GM12891 (cell line): ENCODE measurements around the gene UBE4A.

ENCODE experiments used
- DNase-seq: peaks from one replicate; pipeline ENCODE4 v3.0.0; 2011; ENCODE audit warnings: low spot score; ENCODE audit not compliant: insufficient read length
- FAIRE-seq: peaks from 2 replicates; lab custom pipeline; 2011; peaks lifted over from hg19 to GRCh38; lab: Jason Lieb, UNC
- PAX5 ChIP-seq: IDR thresholded peaks from 2 replicates; pipeline ENCODE4 v1.6.1; 2011; ENCODE audit warnings: low read length, moderate library complexity, mild to moderate bottlenecking; ENCODE audit not compliant: insufficient read depth, severe bottlenecking
- POLR2A ChIP-seq: IDR thresholded peaks from 2 replicates; pipeline ENCODE4 v1.6.1; 2011; ENCODE audit warnings: low read depth, low read length, control low read depth
- POLR2AphosphoS5 ChIP-seq: IDR thresholded peaks from 2 replicates; pipeline ENCODE4 v1.6.1; 2011; ENCODE audit warnings: low read depth, low read length, control low read depth
- POU2F2 ChIP-seq: IDR thresholded peaks from 2 replicates; pipeline ENCODE4 v1.6.1; 2011; ENCODE audit warnings: low read depth, mild to moderate bottlenecking, control low read depth, low read length, moderate library complexity
- SPI1 ChIP-seq: IDR thresholded peaks from 2 replicates; pipeline ENCODE4 v1.6.1; 2011; ENCODE audit warnings: low read depth, low read length, control low read depth
- TAF1 ChIP-seq: IDR thresholded peaks from 2 replicates; pipeline ENCODE4 v1.6.1; 2011; ENCODE audit warnings: low read depth, low read length, control low read depth

The UBE4A gene

GRCh38 chr11:118418766-118419165, 59.4 kb downstream of the UBE4A start:
- no peak for DNase-seq
- FAIRE-seq: no peak
- TF ChIP-seq SPI1 (no peak), TAF1 (no peak), PAX5 (no peak), POLR2A (no peak), POLR2AphosphoS5 (no peak), POU2F2 (no peak)

GRCh38 chr11:118427707-118428106, 68.3 kb downstream of the UBE4A start:
- DNase-seq (no peak), FAIRE-seq (no peak)
- TF ChIP-seq PAX5 (no peak), POLR2A (no peak), POU2F2 (no peak), SPI1 (no peak), POLR2AphosphoS5 (no peak), TAF1 (no peak)

- TF ChIP-seq TAF1 (no peak), POLR2A (no peak), SPI1 (no peak), PAX5 (no peak), POLR2AphosphoS5 (no peak), POU2F2 (no peak)
- DNase-seq (no peak), FAIRE-seq (no peak)
Measured at GRCh38 chr11:118430956-118431355, 71.6 kb downstream of the UBE4A start.

- TF ChIP-seq SPI1: no peak
- no peak for TF ChIP-seq TAF1
- no peak for TF ChIP-seq PAX5
- no peak for TF ChIP-seq POLR2A
- TF ChIP-seq POLR2AphosphoS5: no peak
- no peak for TF ChIP-seq POU2F2
- no peak for DNase-seq
- no peak for FAIRE-seq
Measured at GRCh38 chr11:118434123-118434552, 74.7 kb downstream of the UBE4A start.

- TF ChIP-seq PAX5 (no peak), TAF1 (no peak), POU2F2 (no peak), POLR2AphosphoS5 (no peak), POLR2A (no peak), SPI1 (no peak)
- peak; percentile 80 for FAIRE-seq
- DNase-seq: no peak
Measured at GRCh38 chr11:118434553-118435289, 75.3 kb downstream of the UBE4A start.

GRCh38 chr11:118435290-118435892, 76.0 kb downstream of the UBE4A start:
- DNase-seq: peak; percentile 56

GRCh38 chr11:118435893-118436624, 76.7 kb downstream of the UBE4A start, which contains the start of gene KMT2A:
KMT2A (plus strand) TSS chr11:118436492; CDS start chr11:118436513, 21 bp downstream.
- no peak for FAIRE-seq
- TF ChIP-seq PAX5: no peak
- 0 out of 2 replicates have a peak, but pooled peaks have one; percentile 16 for TF ChIP-seq POLR2A
- peak; percentile 78 for TF ChIP-seq TAF1
- TF ChIP-seq POLR2AphosphoS5: no peak; the same call in 1 of the 2 replicates
- no peak; the same call in 1 of the 2 replicates for TF ChIP-seq POU2F2
- TF ChIP-seq SPI1: no peak

More at GRCh38 chr11:118435290-118435892, 76.0 kb downstream of the UBE4A start:
- no peak for TF ChIP-seq SPI1
- no peak for TF ChIP-seq TAF1
- TF ChIP-seq PAX5: no peak
- peak; percentile 73 for TF ChIP-seq POU2F2
- 0 out of 2 replicates have a peak, but pooled peaks have one; percentile 28 for TF ChIP-seq POLR2AphosphoS5
- no peak for TF ChIP-seq POLR2A
- FAIRE-seq: peak; percentile 84

GRCh38 chr11:118436639-118437207, 77.3 kb downstream of the UBE4A start:
- FAIRE-seq: no peak
- TF ChIP-seq PAX5 (no peak), POLR2A (no peak), POU2F2 (no peak), SPI1 (no peak), TAF1 (no peak), POLR2AphosphoS5 (no peak)
- no peak for DNase-seq

More at GRCh38 chr11:118435893-118436624, 76.7 kb downstream of the UBE4A start, which contains the start of gene KMT2A:
- peak; percentile 77 for DNase-seq
